ENCODE measurements around the gene REC8. TPM values are rescaled to one million over a fixed set of nuclear protein-coding genes. Genes with fewer than 3 reads are reported as not detected.

Gene REC8
- total and polyA plus RNA-seq, 2 of the 13 experiments (the other 11 are each of a cell fraction or from before 2014, with no cell fraction given), result 3.4 to 14.7 TPM

DNA sequence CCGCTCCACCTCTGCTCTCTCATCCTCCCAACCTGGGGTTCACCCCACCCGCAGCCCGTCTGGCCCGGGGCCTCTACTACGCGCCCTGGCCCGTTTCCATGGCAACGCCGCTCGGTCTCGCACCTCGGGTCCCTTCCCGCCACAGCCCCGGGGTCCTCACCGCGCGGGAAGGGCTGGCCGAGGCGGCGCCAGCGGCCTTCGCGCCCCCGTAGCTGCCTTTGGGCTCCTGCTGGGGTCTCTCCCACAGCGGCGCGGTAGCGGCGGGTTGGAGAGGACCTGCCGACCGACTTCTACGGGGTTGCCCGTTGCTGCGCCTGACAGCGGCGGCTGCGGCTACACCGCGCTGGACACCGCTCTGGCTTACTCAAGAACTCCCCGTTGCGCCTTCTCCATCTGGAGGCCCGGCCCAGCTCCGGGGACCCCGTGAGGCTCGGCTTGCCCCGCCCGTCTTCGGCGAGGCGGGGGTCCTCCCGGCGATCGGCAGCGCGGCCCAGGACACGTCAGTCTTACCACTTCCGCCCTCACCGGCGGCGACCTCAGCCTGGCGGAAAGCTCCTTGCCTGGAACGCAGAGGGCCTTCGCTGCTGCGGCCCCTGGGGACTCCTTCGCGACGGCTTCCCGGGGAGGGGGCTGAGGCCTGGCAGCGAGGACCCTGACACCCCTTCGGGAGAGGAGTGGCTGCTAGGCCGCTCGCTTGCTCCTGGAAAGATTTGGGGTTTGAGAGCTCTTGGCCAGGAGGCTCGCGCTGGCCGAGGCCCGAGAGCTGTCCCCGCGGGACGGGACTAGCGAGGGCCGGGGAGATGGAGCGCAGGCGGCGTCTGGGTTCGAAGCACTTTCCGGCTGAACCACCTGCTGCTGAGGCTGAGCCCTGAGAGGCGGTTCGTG is 23.5 kb downstream of the REC8 start, which contains the start of gene TM9SF1 (continued):
- peak; percentile 99 for TF ChIP-seq HIVEP1 (CRISPR knock-in tag; IDR thresholded peaks at IDR 0.05)
- TF ChIP-seq, protein P1, sequence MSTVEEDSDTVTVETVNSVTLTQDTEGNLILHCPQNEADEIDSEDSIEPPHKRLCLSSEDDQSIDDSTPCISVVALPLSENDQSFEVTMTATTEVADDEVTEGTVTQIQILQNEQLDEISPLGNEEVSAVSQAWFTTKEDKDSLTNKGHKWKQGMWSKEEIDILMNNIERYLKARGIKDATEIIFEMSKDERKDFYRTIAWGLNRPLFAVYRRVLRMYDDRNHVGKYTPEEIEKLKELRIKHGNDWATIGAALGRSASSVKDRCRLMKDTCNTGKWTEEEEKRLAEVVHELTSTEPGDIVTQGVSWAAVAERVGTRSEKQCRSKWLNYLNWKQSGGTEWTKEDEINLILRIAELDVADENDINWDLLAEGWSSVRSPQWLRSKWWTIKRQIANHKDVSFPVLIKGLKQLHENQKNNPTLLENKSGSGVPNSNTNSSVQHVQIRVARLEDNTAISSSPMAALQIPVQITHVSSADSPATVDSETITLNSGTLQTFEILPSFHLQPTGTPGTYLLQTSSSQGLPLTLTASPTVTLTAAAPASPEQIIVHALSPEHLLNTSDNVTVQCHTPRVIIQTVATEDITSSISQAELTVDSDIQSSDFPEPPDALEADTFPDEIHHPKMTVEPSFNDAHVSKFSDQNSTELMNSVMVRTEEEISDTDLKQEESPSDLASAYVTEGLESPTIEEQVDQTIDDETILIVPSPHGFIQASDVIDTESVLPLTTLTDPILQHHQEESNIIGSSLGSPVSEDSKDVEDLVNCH (CRISPR knock-in tag; IDR thresholded peaks at IDR 0.05), result peak; percentile 97; the same call in 1 of the 2 replicates
- TF ChIP-seq GTF2F1 (IDR thresholded peaks at IDR 0.05; ENCODE audit: low read length), result peak; percentile 82
- TF ChIP-seq BRD4 (CRISPR knock-in tag; IDR thresholded peaks at IDR 0.05), result peak; percentile 95
- TF ChIP-seq, protein P2, sequence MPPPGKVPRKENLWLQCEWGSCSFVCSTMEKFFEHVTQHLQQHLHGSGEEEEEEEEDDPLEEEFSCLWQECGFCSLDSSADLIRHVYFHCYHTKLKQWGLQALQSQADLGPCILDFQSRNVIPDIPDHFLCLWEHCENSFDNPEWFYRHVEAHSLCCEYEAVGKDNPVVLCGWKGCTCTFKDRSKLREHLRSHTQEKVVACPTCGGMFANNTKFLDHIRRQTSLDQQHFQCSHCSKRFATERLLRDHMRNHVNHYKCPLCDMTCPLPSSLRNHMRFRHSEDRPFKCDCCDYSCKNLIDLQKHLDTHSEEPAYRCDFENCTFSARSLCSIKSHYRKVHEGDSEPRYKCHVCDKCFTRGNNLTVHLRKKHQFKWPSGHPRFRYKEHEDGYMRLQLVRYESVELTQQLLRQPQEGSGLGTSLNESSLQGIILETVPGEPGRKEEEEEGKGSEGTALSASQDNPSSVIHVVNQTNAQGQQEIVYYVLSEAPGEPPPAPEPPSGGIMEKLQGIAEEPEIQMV (CRISPR knock-in tag; IDR thresholded peaks at IDR 0.05; ENCODE audit: low read depth), result peak; percentile 94
- TF ChIP-seq, protein P3, sequence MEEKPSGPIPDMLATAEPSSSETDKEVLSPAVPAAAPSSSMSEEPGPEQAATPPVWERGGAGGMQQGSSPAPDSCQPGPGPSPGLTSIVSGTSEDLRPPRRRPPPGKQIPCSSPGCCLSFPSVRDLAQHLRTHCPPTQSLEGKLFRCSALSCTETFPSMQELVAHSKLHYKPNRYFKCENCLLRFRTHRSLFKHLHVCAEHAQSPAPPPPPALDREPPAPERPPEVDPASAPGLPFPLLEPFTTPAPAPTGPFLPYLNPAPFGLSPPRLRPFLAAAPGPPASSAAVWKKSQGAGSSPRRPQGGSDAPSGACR (CRISPR knock-in tag; IDR thresholded peaks at IDR 0.05), result peak; percentile 95
- TF ChIP-seq, protein P4, sequence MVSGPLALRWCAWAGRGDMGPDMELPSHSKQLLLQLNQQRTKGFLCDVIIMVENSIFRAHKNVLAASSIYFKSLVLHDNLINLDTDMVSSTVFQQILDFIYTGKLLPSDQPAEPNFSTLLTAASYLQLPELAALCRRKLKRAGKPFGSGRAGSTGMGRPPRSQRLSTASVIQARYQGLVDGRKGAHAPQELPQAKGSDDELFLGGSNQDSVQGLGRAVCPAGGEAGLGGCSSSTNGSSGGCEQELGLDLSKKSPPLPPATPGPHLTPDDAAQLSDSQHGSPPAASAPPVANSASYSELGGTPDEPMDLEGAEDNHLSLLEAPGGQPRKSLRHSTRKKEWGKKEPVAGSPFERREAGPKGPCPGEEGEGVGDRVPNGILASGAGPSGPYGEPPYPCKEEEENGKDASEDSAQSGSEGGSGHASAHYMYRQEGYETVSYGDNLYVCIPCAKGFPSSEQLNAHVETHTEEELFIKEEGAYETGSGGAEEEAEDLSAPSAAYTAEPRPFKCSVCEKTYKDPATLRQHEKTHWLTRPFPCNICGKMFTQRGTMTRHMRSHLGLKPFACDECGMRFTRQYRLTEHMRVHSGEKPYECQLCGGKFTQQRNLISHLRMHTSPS (CRISPR knock-in tag; IDR thresholded peaks at IDR 0.05; ENCODE audit: low read depth), result peak; percentile 56
- TF ChIP-seq, protein P5, sequence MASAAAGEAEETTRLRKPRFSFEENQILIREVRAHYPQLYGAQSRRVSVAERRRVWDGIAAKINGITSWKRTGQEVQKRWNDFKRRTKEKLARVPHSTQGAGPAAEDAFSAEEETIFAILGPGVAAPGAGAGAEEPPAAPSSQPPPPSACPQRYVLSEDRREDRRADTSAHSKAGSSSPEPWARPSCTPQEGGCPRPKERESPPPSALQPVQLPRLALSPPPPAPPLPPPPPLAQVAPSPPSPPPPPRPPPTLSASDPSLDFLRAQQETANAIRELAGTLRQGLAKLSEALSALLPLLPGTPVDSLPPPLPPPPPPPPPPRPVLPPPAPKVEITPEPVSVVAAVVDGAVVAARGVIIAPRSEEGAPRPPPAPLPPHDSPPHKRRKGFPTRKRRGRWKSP (CRISPR knock-in tag; IDR thresholded peaks at IDR 0.05), result no peak
- peak; percentile 99 for TF ChIP-seq ASH2L (IDR thresholded peaks at IDR 0.05; ENCODE audit: insufficient read length, low read depth, low read length)
- TF ChIP-seq, protein P6, sequence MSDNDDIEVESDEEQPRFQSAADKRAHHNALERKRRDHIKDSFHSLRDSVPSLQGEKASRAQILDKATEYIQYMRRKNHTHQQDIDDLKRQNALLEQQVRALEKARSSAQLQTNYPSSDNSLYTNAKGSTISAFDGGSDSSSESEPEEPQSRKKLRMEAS (IDR thresholded peaks at IDR 0.05), result no peak
- peak; percentile 98 for TF ChIP-seq ZNF552 (CRISPR knock-in tag; IDR thresholded peaks at IDR 0.05; ENCODE audit: borderline replicate concordance)
- TF ChIP-seq, protein P7, sequence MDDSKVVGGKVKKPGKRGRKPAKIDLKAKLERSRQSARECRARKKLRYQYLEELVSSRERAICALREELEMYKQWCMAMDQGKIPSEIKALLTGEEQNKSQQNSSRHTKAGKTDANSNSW (CRISPR knock-in tag; IDR thresholded peaks at IDR 0.05; ENCODE audit: borderline replicate concordance), result peak; percentile 94
- TF ChIP-seq POGZ (CRISPR knock-in tag; IDR thresholded peaks at IDR 0.05), result peak; percentile 94
- peak; percentile 94; the same call in 1 of the 2 replicates for TF ChIP-seq SNAI1 (CRISPR knock-in tag; IDR thresholded peaks at IDR 0.05; ENCODE audit: borderline replicate concordance)
- TF ChIP-seq TOPORS (CRISPR knock-in tag; IDR thresholded peaks at IDR 0.05), result peak; percentile 100
- peak; percentile 100 for TF ChIP-seq ZFY (CRISPR knock-in tag; IDR thresholded peaks at IDR 0.05)
- TF ChIP-seq SNRNP70 (IDR thresholded peaks at IDR 0.05; ENCODE audit: low read depth, low read length), result no peak; the same call in 1 of the 2 replicates
- TF ChIP-seq ZKSCAN8 (CRISPR knock-in tag; IDR thresholded peaks at IDR 0.05; ENCODE audit: borderline replicate concordance), result peak; percentile 93; the same call in 1 of the 2 replicates

Data from HepG2 (cell line).